Measurements from ENCODE around the gene SLC8A1.

GRCh38 chr2:40109381-40109780 is 342.5 kb downstream of the SLC8A1 start:
- TF ChIP-seq POLR2AphosphoS5 (IDR thresholded peaks at IDR 0.05; ENCODE audit: low read length): no peak
- TF ChIP-seq REST (IDR thresholded peaks at IDR 0.05; ENCODE audit: low read depth, low read length): no peak

Data from GM12878 (cell line).